ENCODE results near the gene AZIN2.

GRCh38 chr1:33047839-33048305 lies 33.1 kb upstream of the AZIN2 start:
- TF ChIP-seq ETV5 (CRISPR knock-in tag; IDR thresholded peaks at IDR 0.05; ENCODE audit: low read depth) (no peak), ZNF655 (CRISPR knock-in tag; IDR thresholded peaks at IDR 0.05) (no peak), CBFA2T3 (IDR thresholded peaks at IDR 0.05) (no peak), NKRF (IDR thresholded peaks at IDR 0.05; ENCODE audit: borderline replicate concordance) (no peak), CBX1 (IDR thresholded peaks at IDR 0.05; ENCODE audit: low read depth) (no peak), YY1 (IDR thresholded peaks at IDR 0.05; ENCODE audit: borderline replicate concordance in 1 of 3, control insufficient read depth in 1 of 3, extremely low read depth in 1 of 3, insufficient read depth in 3 of 3, insufficient read length in 1 of 3, insufficient replicate concordance in 2 of 3, low read depth in 1 of 3, low read length in 2 of 3) (no peak), POLR2A (conservative IDR thresholded peaks at IDR 0.05) (no peak)

All from K562 (cell line).